NCI-H526 treated with DMSO at 0.1 percent for 48 hours (cell line): ENCODE data around the gene COL15A1.

Experiments used
- DNase-seq: peaks from one replicate; lab custom pipeline; 2025; lab: John Stamatoyannopoulos, UW

Gene COL15A1

DNA sequence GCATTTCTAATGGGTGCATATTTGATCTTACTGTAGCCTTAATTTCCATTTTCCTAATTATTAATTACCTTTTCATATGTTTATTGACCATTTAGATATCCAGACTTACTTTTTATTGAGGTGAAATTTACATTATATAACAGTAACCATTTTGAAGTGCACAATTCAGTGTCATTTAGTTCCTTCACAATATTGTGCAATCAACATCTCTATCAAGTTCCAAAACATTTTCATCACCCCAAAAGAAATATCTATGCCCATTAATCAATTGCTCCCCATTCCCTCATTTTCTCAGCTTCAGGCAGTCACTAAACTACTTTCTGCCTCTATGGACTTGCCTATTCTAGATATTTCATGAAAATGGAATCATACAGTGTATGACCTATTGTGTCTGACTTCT, 5.9 kb downstream of the COL15A1 start:
- DNase-seq, result no peak

DNA sequence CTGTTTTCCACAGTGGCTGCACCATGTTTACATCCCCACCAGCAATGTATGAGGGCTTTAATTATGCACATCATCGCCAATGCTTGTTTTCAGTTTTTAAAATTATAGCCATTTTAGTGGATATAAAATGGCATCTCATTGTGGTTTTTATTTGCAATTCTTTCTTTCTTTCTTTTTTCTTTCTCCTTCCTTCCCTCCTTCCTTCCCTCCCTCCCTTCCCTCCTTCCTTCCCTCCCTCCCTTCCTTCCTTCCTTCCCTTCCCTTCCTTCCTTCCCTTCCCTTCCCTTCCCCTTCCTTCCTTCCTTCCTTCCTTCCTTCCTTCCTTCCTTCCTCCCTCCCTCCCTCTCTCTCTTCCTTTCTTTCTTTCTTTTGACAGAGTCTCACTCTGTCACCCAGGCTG, 6.6 kb downstream of the COL15A1 start:
- no peak for DNase-seq

- DNase-seq, result no peak
These were observed 8.3 kb downstream of the COL15A1 start for GRCh38 chr9:98951967-98952366.

DNA sequence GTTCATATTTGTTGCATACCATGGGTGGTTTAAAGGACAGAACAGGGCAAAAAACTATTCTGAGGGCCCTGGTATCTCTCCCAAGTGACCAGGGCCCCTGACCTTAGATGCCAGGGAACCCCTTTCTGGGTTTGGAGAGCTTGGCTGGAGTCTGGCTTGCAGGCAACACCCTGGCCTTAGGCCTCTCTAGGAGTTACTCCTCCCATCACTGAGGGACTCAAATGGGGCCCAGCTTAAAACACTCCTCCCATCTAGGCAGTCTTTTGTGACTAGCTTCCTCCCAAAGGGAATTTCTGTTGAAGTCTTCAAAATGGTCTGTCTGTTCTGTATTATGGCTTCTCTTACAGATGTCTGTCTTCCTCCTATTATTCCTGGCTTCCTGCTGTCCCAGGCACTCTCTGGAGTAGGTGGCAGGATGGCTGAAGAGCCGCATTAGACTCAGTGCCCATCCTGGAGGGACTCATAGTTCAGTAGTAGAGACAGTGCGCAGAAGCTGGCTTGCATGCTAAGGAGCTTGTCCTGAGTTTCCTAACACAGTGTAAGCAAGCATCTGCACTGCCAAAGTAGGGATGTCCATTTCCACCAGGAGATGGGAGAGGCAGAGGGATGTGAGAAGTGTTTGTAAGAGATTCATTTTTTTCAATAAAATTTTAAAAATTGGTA, 10.0 kb downstream of the COL15A1 start:
- DNase-seq, result no peak

- no peak for DNase-seq
These were observed 10.5 kb downstream of the COL15A1 start for GRCh38 chr9:98954244-98954610.

DNA sequence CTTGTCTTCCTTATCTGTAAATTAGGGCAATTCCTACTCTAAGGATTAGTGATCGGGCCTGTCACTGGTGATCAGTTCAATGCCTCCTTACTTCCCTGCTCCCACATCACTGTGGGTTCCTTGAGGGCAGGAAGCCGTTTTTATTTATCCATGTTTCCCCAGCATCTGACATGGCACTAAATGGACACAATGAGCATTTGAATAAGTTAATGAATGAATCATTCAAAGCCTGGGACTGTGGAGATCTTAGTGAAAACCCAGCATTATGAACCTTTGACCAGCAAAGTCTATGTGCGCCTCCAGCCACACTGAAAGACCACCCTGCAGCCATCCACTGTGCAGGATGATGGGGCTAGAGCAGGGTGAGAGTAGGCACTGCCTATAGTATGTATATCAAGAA, 11.6 kb downstream of the COL15A1 start:
- DNase-seq, result no peak

GRCh38 chr9:98957826-98958225, 14.1 kb downstream of the COL15A1 start:
- no peak for DNase-seq

DNA sequence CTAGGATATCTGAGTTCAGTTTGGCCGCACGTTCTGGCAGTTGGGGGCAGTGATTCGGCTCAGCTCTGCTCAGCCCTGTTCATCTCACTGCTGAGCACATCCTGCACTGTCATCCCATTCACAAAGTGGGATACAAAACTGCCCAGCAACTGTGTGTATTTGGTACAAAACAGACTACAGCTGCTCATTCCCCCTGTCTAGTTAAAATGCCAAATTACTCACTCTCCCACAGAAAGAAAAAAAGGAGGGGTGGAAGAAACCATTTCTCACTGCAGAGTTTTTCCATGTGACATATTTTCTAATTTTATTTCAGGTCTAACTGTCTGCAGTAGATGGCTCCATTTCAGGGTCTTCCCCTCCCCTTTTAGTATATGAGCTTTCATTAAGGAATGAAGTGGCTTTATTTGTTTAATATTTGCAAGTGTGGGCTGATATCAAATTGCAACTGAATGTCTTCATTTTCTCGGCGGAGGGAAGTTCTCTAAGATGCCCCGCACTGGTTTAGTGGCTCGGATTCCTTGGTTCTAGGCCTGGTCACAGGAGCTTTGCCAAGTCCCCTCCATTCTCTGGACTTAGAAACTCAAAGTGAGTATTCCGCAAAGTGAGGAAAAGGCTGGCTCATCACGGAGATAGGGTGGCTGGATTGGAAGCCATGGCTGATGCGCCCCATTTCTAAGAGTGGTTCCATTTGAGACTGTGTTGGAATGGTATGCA, 14.7 kb downstream of the COL15A1 start:
- DNase-seq, result peak; percentile 7

- DNase-seq, result no peak
These were observed 16.7 kb downstream of the COL15A1 start for GRCh38 chr9:98960409-98960808.

DNA sequence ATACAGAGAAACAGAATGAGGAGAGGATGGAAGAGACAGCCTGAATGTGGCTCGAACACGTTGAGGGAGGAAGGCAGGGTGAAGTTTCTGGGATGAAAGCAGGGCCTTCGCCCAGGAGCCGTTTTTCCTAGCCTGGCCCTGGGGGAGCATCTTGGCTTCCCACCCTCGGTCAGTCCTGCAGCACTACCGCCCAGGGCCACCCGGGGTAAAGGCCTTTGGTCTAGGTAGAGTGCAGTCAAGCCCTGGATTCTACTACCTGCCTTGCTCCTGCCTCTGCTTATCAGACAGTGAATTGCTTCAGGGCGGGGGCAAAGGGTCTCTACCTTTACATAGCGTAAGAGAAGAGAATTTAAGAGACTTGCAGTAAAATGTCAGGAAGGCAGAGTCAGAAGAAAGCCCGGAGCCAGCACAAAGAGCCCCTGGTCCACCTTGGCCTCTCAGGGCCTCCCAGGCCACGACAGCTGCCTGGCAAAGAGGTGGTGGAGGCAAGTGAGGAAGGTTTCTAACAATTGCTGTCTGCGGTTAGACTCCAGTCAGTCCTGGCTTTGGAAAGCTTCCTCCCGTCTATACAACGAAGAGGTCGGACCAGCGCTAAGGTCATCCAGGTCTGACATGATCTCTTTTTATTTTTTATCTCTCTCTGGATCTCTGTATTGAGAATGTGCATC, 17.9 kb downstream of the COL15A1 start:
- no peak for DNase-seq

DNA sequence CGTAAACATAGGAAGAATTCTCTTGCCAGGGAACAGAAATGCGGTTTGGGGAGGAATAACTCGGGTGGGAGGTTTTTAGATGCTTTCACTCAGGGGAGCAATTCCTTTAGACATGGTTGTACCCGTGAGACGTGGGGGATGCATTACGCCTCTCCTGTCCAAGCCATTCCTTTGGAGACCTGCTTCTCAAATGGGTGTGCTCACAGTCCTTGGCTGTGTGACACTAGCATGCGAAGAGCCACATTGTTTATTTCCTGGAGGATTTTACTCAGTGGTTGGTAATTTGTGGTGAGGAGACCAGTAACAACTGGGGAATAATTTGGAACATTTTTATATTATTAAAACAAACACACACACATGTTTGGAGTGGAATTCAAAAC, 18.5 kb downstream of the COL15A1 start:
- DNase-seq, result no peak

GRCh38 chr9:98962861-98963260, 19.2 kb downstream of the COL15A1 start:
- no peak for DNase-seq

DNA sequence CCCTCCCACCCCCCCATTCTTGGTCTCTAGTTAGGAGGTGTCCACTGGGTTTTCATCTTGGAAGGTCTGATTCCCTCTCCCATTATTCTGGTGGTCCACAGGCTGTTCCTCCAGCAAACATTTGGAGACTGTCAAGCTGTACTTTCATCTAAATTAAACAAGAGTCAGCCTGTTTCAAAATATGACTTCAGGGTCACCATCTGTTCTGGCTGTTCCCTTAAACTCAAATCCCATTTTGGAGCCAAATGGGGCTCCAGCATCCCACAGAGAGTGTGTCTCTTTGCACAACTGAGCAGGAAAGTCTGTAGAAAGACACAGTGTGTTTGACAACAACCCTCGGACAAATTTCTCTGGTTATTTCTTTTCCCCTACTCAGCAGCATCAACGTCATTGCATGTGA, 20.5 kb downstream of the COL15A1 start:
- DNase-seq, result no peak

DNA sequence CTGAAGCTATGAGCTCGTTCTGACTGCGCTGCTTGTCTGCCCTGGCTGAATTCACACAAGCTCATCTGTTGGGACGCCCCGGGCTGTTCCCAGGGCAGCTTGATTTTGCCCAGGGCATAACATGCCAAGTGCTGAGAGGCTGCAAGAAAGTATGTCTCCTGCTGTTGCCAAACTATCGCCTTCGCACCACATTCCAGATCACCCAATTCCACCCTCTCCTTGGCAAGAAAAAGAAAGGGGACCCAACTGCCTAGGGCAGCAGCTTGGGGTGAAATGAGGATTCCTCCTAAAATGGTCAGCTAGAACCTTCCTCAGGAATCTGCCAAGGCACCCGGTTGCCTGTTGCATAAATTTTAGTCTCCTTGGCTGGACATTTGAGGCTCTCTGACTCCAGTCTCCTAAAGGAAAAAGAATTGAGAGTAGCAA, 21.2 kb downstream of the COL15A1 start:
- DNase-seq, result no peak

GRCh38 chr9:98966676-98967075, 23.0 kb downstream of the COL15A1 start:
- DNase-seq, result no peak

GRCh38 chr9:98967257-98967656, 23.6 kb downstream of the COL15A1 start:
- no peak for DNase-seq

- no peak for DNase-seq
These were observed 24.0 kb downstream of the COL15A1 start for GRCh38 chr9:98967680-98968079.

- DNase-seq, result no peak
These were observed 25.1 kb downstream of the COL15A1 start for GRCh38 chr9:98968601-98969337.

- peak; percentile 1 for DNase-seq
These were observed 26.9 kb downstream of the COL15A1 start for GRCh38 chr9:98970532-98971041.

DNA sequence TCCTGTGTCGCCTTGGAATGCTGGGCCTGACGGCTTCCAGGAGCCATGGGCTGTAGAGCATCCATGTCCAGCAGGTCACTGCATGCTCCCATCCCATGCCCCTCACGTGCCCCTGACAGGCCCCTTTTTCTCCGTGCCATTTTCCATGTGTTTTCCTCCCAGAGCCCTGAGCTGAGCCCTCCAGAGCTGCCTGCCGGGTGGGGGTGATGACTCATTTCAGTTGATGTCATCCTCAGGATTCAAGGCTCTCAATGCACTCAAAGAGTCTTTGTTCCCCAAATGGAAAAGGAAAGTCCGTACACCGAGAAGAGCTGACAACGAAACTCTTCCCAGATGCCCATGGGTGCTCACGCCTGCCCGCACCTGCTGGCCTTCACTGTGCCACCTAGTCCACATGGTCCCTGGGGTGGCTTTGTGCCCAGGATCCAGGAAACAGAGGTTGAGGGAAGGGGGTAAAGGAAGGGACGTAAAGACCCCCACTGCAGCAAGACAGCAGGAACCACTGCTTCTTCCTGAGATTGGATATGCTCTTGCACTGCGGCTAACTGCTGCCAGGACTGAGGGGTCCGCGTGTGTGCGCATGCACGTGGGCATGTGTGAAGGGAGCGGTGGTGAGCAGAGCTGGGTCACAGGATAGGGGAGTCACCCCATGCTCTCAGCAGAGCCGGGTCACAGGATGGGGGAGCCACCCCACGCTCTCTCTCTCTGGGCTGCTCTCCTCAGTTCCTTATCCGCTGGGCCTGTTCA, 27.6 kb downstream of the COL15A1 start:
- DNase-seq, result no peak

DNA sequence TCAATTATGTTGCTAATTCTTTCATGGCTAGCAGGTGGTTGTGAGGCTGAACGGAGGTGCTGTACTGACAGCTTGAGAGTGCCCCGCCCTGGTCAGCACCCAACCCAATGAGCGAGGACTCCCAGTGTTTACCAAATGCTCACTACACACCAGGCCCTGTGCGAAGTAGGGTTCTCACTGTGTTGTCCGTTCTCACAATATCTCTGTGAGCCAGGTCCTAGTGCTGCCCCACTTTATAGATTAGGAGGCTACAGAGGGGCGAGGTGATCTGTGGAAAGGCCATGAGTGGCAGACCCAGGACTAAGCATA, 28.2 kb downstream of the COL15A1 start:
- DNase-seq, result no peak

DNA sequence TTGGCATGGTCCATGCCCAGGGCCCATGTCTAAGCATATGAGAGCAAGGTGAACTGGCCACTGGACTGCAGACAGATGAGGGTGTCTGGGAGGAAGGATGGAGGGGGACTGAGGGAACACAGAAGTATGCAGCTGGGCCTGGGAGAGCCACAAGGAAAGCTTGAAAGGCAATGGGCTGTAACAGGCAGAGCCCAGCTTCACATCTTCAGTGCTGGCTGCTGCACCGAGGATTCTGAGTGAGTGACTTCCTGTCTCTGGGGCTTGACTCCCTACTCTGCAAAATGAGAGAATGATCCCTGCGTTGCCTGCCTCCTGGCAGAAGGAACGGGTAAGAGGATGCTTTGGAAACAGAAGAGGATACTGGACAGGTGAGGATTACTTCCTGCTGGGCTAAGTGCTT, 29.0 kb downstream of the COL15A1 start:
- DNase-seq, result no peak
